ENCODE results near the gene ZC3HAV1. TPM values are rescaled to one million over a fixed set of nuclear protein-coding genes. Genes with fewer than 3 reads are reported as not detected.

The ZC3HAV1 gene
- total and polyA plus RNA-seq, 9 of the 15 experiments (the other 6 are each of a cell fraction or from before 2014, with no cell fraction given), result 11.9 to 40.5 (median 23.9) TPM

- TF ChIP-seq ZNF280B (CRISPR knock-in tag; IDR thresholded peaks at IDR 0.05) (no peak), KDM1A (IDR thresholded peaks at IDR 0.05) (peak; percentile 92 to 93), NUFIP1 (IDR thresholded peaks at IDR 0.05; ENCODE audit: partially characterized antibody) (no peak), HNRNPK (IDR thresholded peaks at IDR 0.05; ENCODE audit: low read depth, low read length, poor library complexity, severe bottlenecking) (no peak), VEZF1 (CRISPR knock-in tag; IDR thresholded peaks at IDR 0.05) (peak; percentile 7; the same call in 1 of the 2 replicates), KDM2B (CRISPR knock-in tag; IDR thresholded peaks at IDR 0.05) (no peak), STAT6 (CRISPR knock-in tag; IDR thresholded peaks at IDR 0.05) (no peak), USF2 (CRISPR knock-in tag; IDR thresholded peaks at IDR 0.05) (no peak), NFRKB (IDR thresholded peaks at IDR 0.05; ENCODE audit: low read depth) (no peak), TEAD4 (IDR thresholded peaks at IDR 0.05; ENCODE audit: low read length) (peak; percentile 93), TEAD4 (CRISPR knock-in tag; IDR thresholded peaks at IDR 0.05; ENCODE audit: borderline replicate concordance) (no peak), ZNF707 (CRISPR knock-in tag; conservative IDR thresholded peaks at IDR 0.05) (no peak), ZNF436 (CRISPR knock-in tag; IDR thresholded peaks at IDR 0.05) (no peak), PHF8 (IDR thresholded peaks at IDR 0.05; ENCODE audit: borderline replicate concordance, low read length) (no peak), SRF (CRISPR knock-in tag; IDR thresholded peaks at IDR 0.05) (peak in 1 of 2 experiments; percentile 78; a peak in 1 of 4 replicates), ZNF263 (CRISPR knock-in tag; IDR thresholded peaks at IDR 0.05; ENCODE audit: borderline replicate concordance) (no peak), TCF7 (IDR thresholded peaks at IDR 0.05; ENCODE audit: borderline replicate concordance) (no peak), TSC22D4 (tag; IDR thresholded peaks at IDR 0.05) (no peak)
Measured at GRCh38 chr7:139118234-139118804, 8.8 kb upstream of the ZC3HAV1 start (continued).

Data from K562 (cell line).